ENCODE measurements around the gene SUGCT. TPM values are rescaled to one million over a fixed set of nuclear protein-coding genes. Genes with fewer than 3 reads are reported as not detected.

SUGCT gene
- total RNA-seq, 3 donors from 2014 or later (not counting 1 experiment from before 2014, with no cell fraction given), result 0.40 to 0.59 TPM; not detected in 1

- Mint-ChIP-seq H3K9me3 (peaks cover 4 to 9% of the 10 kb centered on the region in 2 donors), H3K27me3 (ENCODE audit: low read depth in 2 of 2) (no peaks in the 10 kb centered on the region), H3K36me3 (no peaks in the 10 kb centered on the region), H3K4me3 (no peak overlapping the region), H3K4me1 (no peaks in the 10 kb centered on the region), H3K27ac (no peak overlapping the region)
- H3K4me1 ChIP-seq (ENCODE audit: control insufficient read depth, insufficient read depth, low read length), result no peaks in the 10 kb centered on the region
- no peak overlapping the region for H3K4me3 ChIP-seq (ENCODE audit: low read length)
- no peaks in the 10 kb centered on the region for H3K36me3 ChIP-seq (ENCODE audit: control insufficient read depth, insufficient read depth, low read length)
- DNase-seq (no peak), ATAC-seq (no peak)
- H3K9me3 ChIP-seq (ENCODE audit: control insufficient read depth, insufficient read depth, low read length), result no peaks in the 10 kb centered on the region
- WGBS (ENCODE audit: insufficient coverage), result no CpG with 5 or more reads among the region's 1 CpG
- TF ChIP-seq CTCF (IDR thresholded peaks at IDR 0.05), result no peak
- H3K27ac ChIP-seq (ENCODE audit: low read length), result no peak overlapping the region
- no peaks in the 10 kb centered on the region for H3K27me3 ChIP-seq (ENCODE audit: control insufficient read depth, insufficient read depth, low read length)
- intact Hi-C loops (cut with micrococcal nuclease), result no loop called here
Measured at GRCh38 chr7:40560672-40561071, 425.9 kb downstream of the SUGCT start.

- Mint-ChIP-seq H3K4me3 (no peak overlapping the region), H3K4me1 (no peaks in the 10 kb centered on the region), H3K27me3 (ENCODE audit: low read depth in 2 of 2) (no peaks in the 10 kb centered on the region), H3K9me3 (peaks cover 4 to 10% of the 10 kb centered on the region in 2 donors), H3K36me3 (no peaks in the 10 kb centered on the region), H3K27ac (no peak overlapping the region)
- TF ChIP-seq CTCF (IDR thresholded peaks at IDR 0.05), result no peak
- Histone ChIP-seq H3K27ac (ENCODE audit: low read length) (no peak overlapping the region), H3K4me1 (ENCODE audit: control insufficient read depth, insufficient read depth, low read length) (no peaks in the 10 kb centered on the region), H3K27me3 (ENCODE audit: control insufficient read depth, insufficient read depth, low read length) (no peaks in the 10 kb centered on the region), H3K9me3 (ENCODE audit: control insufficient read depth, insufficient read depth, low read length) (no peaks in the 10 kb centered on the region), H3K36me3 (ENCODE audit: control insufficient read depth, insufficient read depth, low read length) (no peaks in the 10 kb centered on the region), H3K4me3 (ENCODE audit: low read length) (no peak overlapping the region)
- ATAC-seq (no peak), DNase-seq (no peak)
- intact Hi-C loops (cut with micrococcal nuclease), result no loop called here
- 34% methylated on average over 3 of the region's 5 CpGs for WGBS (ENCODE audit: insufficient coverage)
Measured at GRCh38 chr7:40566879-40567278, 432.1 kb downstream of the SUGCT start.

- H3K36me3 ChIP-seq (ENCODE audit: control insufficient read depth, insufficient read depth, low read length), result no peaks in the 10 kb centered on the region
- 84% methylated on average over 3 of the region's 3 CpGs for WGBS (ENCODE audit: insufficient coverage)
- H3K4me3 ChIP-seq (ENCODE audit: low read length), result no peak overlapping the region
- H3K27me3 Mint-ChIP-seq (ENCODE audit: low read depth in 2 of 2), result no peaks in the 10 kb centered on the region
- DNase-seq (no peak), ATAC-seq (no peak)
- TF ChIP-seq CTCF (IDR thresholded peaks at IDR 0.05), result no peak
- H3K36me3 Mint-ChIP-seq, result no peaks in the 10 kb centered on the region
- no peaks in the 10 kb centered on the region for H3K4me1 ChIP-seq (ENCODE audit: control insufficient read depth, insufficient read depth, low read length)
- H3K27me3 ChIP-seq (ENCODE audit: control insufficient read depth, insufficient read depth, low read length), result no peaks in the 10 kb centered on the region
- H3K4me1 Mint-ChIP-seq, result no peaks in the 10 kb centered on the region
- no peaks in the 10 kb centered on the region for H3K9me3 ChIP-seq (ENCODE audit: control insufficient read depth, insufficient read depth, low read length)
- intact Hi-C loops (cut with micrococcal nuclease), result no loop called here
- H3K9me3 Mint-ChIP-seq, result peaks cover 0 to 6% of the 10 kb centered on the region in 2 donors
- no peak overlapping the region for H3K27ac Mint-ChIP-seq
- H3K27ac ChIP-seq (ENCODE audit: low read length), result no peak overlapping the region
- H3K4me3 Mint-ChIP-seq, result no peak overlapping the region
Measured at GRCh38 chr7:40569326-40569725, 434.5 kb downstream of the SUGCT start.

GRCh38 chr7:40570223-40570622 is 435.4 kb downstream of the SUGCT start:
- no peaks in the 10 kb centered on the region for H3K36me3 Mint-ChIP-seq
- H3K27ac ChIP-seq (ENCODE audit: low read length), result no peak overlapping the region
- H3K9me3 ChIP-seq (ENCODE audit: control insufficient read depth, insufficient read depth, low read length), result no peaks in the 10 kb centered on the region
- intact Hi-C loops (cut with micrococcal nuclease), result no loop called here
- H3K27me3 Mint-ChIP-seq (ENCODE audit: low read depth in 2 of 2), result no peaks in the 10 kb centered on the region
- ATAC-seq, result no peak
- H3K27ac Mint-ChIP-seq, result no peak overlapping the region
- TF ChIP-seq CTCF (IDR thresholded peaks at IDR 0.05), result no peak
- H3K4me1 ChIP-seq (ENCODE audit: control insufficient read depth, insufficient read depth, low read length), result no peaks in the 10 kb centered on the region
- peaks cover 0 to 6% of the 10 kb centered on the region in 2 donors for H3K9me3 Mint-ChIP-seq
- no peaks in the 10 kb centered on the region for H3K27me3 ChIP-seq (ENCODE audit: control insufficient read depth, insufficient read depth, low read length)
- DNase-seq, result no peak
- H3K4me1 Mint-ChIP-seq, result no peaks in the 10 kb centered on the region
- H3K4me3 Mint-ChIP-seq, result no peak overlapping the region
- no peak overlapping the region for H3K4me3 ChIP-seq (ENCODE audit: low read length)
- 76% methylated on average over 1 of the region's 1 CpG for WGBS (ENCODE audit: insufficient coverage)
- H3K36me3 ChIP-seq (ENCODE audit: control insufficient read depth, insufficient read depth, low read length), result no peaks in the 10 kb centered on the region
